HFFc6 (cell line): ENCODE results near the gene REM2. TPM values are rescaled to one million over a fixed set of nuclear protein-coding genes. Genes with fewer than 3 reads are reported as not detected.
A peak's percentile ranks its signal among the peaks of the same experiment; 100 is the strongest.

Experiments used
- DNase-seq: peaks from one replicate; pipeline ENCODE4 v3.0.0-alpha.2; 2018
- H3K27ac Mint-ChIP-seq: 2 replicates; pipeline ENCODE4 v1.8.0; 2020; ENCODE audit warnings: mild to moderate bottlenecking, mixed read lengths
- H3K27me3 Mint-ChIP-seq: 2 replicates; pipeline ENCODE4 v1.8.0; 2021; ENCODE audit warnings: mild to moderate bottlenecking, moderate library complexity, mixed read lengths; ENCODE audit not compliant: insufficient read depth
- H3K36me3 Mint-ChIP-seq: 2 replicates; pipeline ENCODE4 v1.8.0; 2021; ENCODE audit warnings: low read depth, mixed read lengths
- H3K4me1 Mint-ChIP-seq: 2 replicates; pipeline ENCODE4 v1.8.0; 2020; ENCODE audit warnings: low read depth, mixed read lengths
- H3K4me3 Mint-ChIP-seq: 2 replicates; pipeline ENCODE4 v1.8.0; 2020; ENCODE audit warnings: mild to moderate bottlenecking, moderate library complexity, mixed read lengths
- H3K9me3 Mint-ChIP-seq: 2 replicates; pipeline ENCODE4 v1.8.0; 2020; ENCODE audit warnings: mild to moderate bottlenecking, mixed read lengths
- CTCF ChIP-seq: fragments of 200-600 bp; sonication (generic); IDR thresholded peaks from 2 replicates; pipeline ENCODE4 v1.5.0; 2021; ENCODE audit warnings: antibody characterized with exemption, mild to moderate bottlenecking
- total RNA-seq, 6 experiments: library from RNA; stranded (reverse); fragmentation: NEBNext Ultra II Directional; extraction: Animal tissue kit (Norgen Biotek cat#: 25700); gene quantifications; 2 replicates in 1 of 6; 3 replicates in 5 of 6; pipeline ENCODE4 v1.2.3, GENCODE V29; 2021

REM2 gene
- total RNA-seq, 6 experiments from 2014 or later, result 0.09 to 0.17 (median 0.14) TPM; not detected in 2

- Mint-ChIP-seq H3K27ac (peak overlapping the region; percentile 93), H3K27me3 (peaks cover 2% of the 10 kb centered on the region), H3K36me3 (peaks cover 48% of the 10 kb centered on the region), H3K4me3 (no peak overlapping the region), H3K9me3 (no peaks in the 10 kb centered on the region), H3K4me1 (peaks cover 53% of the 10 kb centered on the region)
- TF ChIP-seq CTCF, result no peak
- DNase-seq, result no peak
Observed at GRCh38 chr14:22842211-22843122, 40.6 kb upstream of the REM2 start.

- Mint-ChIP-seq H3K9me3 (no peaks in the 10 kb centered on the region), H3K27me3 (peaks cover 2% of the 10 kb centered on the region), H3K36me3 (peaks cover 42% of the 10 kb centered on the region), H3K4me1 (peaks cover 60% of the 10 kb centered on the region), H3K27ac (peak overlapping the region; percentile 57; the same call in 1 of the 2 replicates), H3K4me3 (no peak overlapping the region)
- TF ChIP-seq CTCF, result no peak
- DNase-seq, result no peak
Observed at GRCh38 chr14:22843123-22843925, 39.7 kb upstream of the REM2 start.

GRCh38 chr14:22844221-22845102, 38.6 kb upstream of the REM2 start:
- TF ChIP-seq CTCF, result no peak
- Mint-ChIP-seq H3K36me3 (peaks cover 36% of the 10 kb centered on the region), H3K4me1 (peaks cover 60% of the 10 kb centered on the region), H3K4me3 (no peak overlapping the region), H3K27ac (peak overlapping the region; percentile 63), H3K9me3 (no peaks in the 10 kb centered on the region), H3K27me3 (peaks cover 2% of the 10 kb centered on the region)
- no peak for DNase-seq

- H3K36me3 Mint-ChIP-seq, result peaks cover 36% of the 10 kb centered on the region
- H3K9me3 Mint-ChIP-seq, result no peaks in the 10 kb centered on the region
- H3K4me1 Mint-ChIP-seq, result peaks cover 62% of the 10 kb centered on the region
- H3K27ac Mint-ChIP-seq, result peak overlapping the region; percentile 63
- DNase-seq, result no peak
- H3K4me3 Mint-ChIP-seq, result no peak overlapping the region
- no peak for TF ChIP-seq CTCF
- H3K27me3 Mint-ChIP-seq, result peaks cover 2% of the 10 kb centered on the region
Observed at GRCh38 chr14:22845103-22845394, 38.0 kb upstream of the REM2 start.
